Activated CD4-positive, CD25-positive, alpha-beta regulatory T cell treated with anti-CD3 and anti-CD28 coated beads, Interleukin-2, amount 50 U/mL, for 16 hours (primary cell): ENCODE measurements around the gene CLSTN1.
"Not testable (repeated sequence)": the region's sequence is repeated elsewhere in the genome, so short reads cannot be mapped to it uniquely, and the experiment has no call there.

Experiments used
- DNase-seq: peaks from one replicate; pipeline ENCODE4 v3.0.0-alpha.2; 2020; ENCODE audit warnings: low read depth, low spot score

Gene CLSTN1

GRCh38 chr1:9826087-9826486 lies 2.3 kb upstream of the CLSTN1 start:
- no peak for DNase-seq

- no peak for DNase-seq
These were observed 1.6 kb upstream of the CLSTN1 start for GRCh38 chr1:9825093-9826074.

- no peak for DNase-seq
These were observed 931 bp upstream of the CLSTN1 start for GRCh38 chr1:9824702-9825089.

GRCh38 chr1:9823693-9823942 lies 147 bp downstream of the CLSTN1 start:
- no peak for DNase-seq

- DNase-seq = no peak
These were observed 670 bp downstream of the CLSTN1 start for GRCh38 chr1:9822897-9823692.

GRCh38 chr1:9822490-9822889 lies 1.3 kb downstream of the CLSTN1 start:
- no peak for DNase-seq

- DNase-seq = no peak
These were observed 2.1 kb downstream of the CLSTN1 start for GRCh38 chr1:9821710-9822109.

- no peak for DNase-seq
These were observed 3.2 kb downstream of the CLSTN1 start for GRCh38 chr1:9820521-9820920.

- DNase-seq = no peak
These were observed 6.0 kb downstream of the CLSTN1 start for GRCh38 chr1:9817734-9818133.

- no peak for DNase-seq
These were observed 7.6 kb downstream of the CLSTN1 start for GRCh38 chr1:9816199-9816598.

GRCh38 chr1:9815150-9815549 lies 8.6 kb downstream of the CLSTN1 start:
- no peak for DNase-seq

GRCh38 chr1:9814619-9815018 lies 9.1 kb downstream of the CLSTN1 start:
- DNase-seq = no peak

- DNase-seq = no peak
These were observed 12.4 kb downstream of the CLSTN1 start for GRCh38 chr1:9811239-9811966.

- DNase-seq = no peak
These were observed 14.7 kb downstream of the CLSTN1 start for GRCh38 chr1:9809100-9809510.

- no peak for DNase-seq
These were observed 15.3 kb downstream of the CLSTN1 start for GRCh38 chr1:9808459-9808858.

GRCh38 chr1:9807541-9807940 lies 16.2 kb downstream of the CLSTN1 start:
- no peak for DNase-seq

GRCh38 chr1:9805972-9806371 lies 17.8 kb downstream of the CLSTN1 start:
- DNase-seq = not testable (repeated sequence)

GRCh38 chr1:9805006-9805508 lies 18.7 kb downstream of the CLSTN1 start:
- no peak for DNase-seq

GRCh38 chr1:9803003-9803918 lies 20.5 kb downstream of the CLSTN1 start:
- not testable (repeated sequence) for DNase-seq

GRCh38 chr1:9801909-9802308 lies 21.9 kb downstream of the CLSTN1 start:
- no peak for DNase-seq
